Ishikawa (cell line): ENCODE results near the gene CACNG5.

Source experiments
- RAD21 ChIP-seq: IDR thresholded peaks from 2 replicates; pipeline ENCODE4 v1.6.1; 2012; ENCODE audit warnings: low read depth
- TAF1 ChIP-seq: IDR thresholded peaks from 2 replicates; pipeline ENCODE4 v1.6.1; 2012; ENCODE audit warnings: low read depth, mild to moderate bottlenecking

GRCh38 chr17:66837885-66838665 is 3.2 kb downstream of the CACNG5 start:
- no peak for TF ChIP-seq RAD21
- TF ChIP-seq TAF1 = no peak
